NCI-H82 (cell line): Measurements from ENCODE around the gene SLC6A9.

ENCODE experiments used
- DNase-seq: peaks from one replicate; lab custom pipeline; 2025; lab: John Stamatoyannopoulos, UW

SLC6A9 gene

DNA sequence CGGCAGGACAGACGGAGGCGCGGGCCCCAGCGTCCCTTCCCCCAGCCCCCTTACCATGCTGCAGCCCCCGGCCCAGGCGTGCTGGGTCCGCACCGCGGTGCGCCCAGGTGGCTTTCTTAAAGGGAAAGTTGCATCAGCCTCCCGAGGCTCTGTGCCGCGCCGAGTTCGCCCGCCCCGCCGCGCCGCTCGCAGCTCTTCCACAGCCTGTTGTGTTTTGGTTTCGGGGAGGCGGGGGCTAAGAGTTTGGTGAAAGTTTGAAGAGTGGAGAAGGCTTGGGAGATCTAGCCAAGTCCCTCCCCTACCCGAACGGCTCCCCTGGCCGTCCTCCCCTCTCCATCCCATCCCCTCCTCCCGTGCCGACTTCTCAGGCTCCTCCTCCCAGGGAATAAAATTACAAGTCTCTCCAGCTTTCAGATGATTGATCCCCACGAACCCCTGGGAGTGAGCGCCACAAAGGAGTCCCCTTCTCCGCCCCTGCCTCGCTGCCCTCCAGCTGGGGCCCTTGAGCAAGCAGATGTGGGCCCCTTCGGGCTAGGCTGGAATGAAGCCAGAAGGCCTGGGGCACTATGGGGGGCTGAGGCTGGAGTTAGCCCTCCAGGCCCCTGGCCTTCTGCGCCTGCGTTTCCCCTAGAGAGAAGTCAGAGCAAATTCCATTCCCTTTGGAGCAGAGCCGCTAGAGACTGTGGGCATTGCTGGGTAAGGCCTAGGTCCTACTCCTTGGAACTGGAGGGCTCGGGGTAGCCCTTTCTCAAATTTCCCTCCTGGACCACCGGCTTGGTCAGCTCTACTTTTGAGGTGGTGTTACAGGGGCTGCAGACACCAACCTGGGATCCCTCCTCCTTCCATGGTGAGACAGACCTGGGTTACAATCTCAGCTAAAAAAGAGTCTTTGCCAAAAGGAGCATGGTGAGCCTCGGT lies at the start of gene SLC6A9:
SLC6A9 (minus strand) TSS at position 211 of the 918 bp plus-strand sequence. CDS start 7,185 bp downstream, outside the sequence.
- DNase-seq, result peak; percentile 73

DNA sequence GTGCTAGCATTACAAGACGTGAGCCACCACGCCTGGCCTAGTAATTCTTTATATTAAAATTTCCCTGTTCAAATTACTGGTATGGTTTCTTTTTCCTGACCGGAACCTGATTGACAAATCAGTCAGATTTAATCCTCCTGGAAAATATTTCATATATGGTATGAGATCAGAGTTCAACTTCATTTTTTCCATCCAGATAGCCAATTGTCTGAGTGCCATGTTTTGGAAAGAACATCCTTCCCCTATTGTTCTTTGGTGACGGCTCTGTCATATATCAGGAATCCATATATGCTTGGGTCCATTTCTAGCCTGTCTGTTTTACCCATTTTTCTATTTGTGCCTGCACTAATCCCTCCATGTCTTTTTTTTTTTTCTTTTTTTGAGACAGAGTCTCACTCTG lies 48.3 kb upstream of the SLC6A9 start:
- DNase-seq, result no peak

DNA sequence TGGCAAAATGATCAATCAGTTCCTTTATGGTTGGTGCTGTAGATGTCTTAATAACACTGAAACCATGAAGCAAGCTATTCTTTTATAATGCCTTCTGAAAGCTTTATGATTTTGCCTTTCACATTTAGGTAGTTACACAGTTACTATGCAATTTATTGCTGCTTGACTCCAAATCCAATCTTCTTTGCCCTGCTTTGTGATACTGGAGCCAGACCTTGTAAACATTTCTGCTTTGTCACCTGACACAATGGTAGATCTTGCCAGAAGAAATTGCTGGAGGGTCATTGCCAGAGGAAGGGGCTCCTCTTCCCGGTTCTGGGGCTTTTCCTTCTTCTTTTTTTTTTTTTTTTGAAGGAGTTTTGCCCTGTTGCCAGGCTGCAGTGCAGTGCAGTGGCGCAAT lies 46.8 kb upstream of the SLC6A9 start:
- DNase-seq, result no peak

DNA sequence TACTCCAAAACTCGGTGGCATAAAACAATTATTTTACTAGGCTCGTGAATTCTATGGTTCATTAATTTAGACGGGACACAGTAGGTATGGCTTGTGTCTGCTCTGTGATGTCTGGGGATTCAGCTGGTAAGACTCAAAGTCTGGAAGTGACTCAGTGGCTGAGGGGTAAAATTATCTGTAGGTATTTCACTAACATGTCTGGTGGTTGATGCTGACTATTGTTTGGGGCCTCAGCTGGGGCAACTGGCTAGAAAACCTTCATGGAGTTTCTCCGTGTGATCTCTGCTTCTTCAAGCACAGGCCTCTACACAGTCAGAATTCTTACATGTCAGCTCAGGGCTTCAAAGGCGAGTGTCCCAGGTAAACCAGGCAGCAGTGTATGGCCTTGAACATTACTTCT lies 46.2 kb upstream of the SLC6A9 start:
- DNase-seq, result no peak

DNA sequence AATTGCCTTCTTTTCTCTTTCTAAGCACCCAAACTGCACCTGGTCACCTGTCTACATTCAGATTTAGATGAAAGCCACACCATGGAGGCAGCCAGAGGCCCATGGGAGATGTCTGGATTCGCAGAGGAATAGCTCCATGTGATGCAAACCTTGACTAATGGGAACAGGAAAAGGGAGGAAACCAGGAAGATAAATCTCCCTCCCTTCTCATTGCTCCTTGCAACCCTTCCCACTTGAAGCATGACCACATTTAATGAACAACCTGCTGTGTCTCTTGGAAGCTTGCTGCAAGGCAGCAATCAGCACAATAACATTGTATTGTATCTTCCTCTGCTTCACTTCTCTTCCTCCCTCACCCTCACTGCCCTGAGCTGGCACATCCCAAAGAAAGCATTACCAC lies 44.8 kb upstream of the SLC6A9 start:
- no peak for DNase-seq

DNA sequence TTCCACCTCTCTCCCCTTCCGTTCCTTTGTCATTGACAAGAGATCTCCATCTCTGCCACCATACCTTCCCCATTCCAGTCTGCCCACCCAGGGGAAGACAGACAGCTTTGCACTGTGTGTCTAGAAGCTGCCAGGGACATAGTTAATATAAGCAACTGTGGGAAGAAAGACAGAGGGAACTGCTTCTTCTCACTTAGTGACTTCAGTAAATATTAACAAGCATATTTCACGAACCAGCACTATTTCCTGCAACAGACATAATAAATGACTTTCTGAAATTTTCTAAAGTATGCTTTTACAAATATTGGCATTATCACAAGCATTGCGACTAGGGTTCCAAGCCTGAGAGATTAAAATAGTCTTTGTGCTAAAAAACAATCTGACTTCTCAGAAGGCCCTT lies 43.2 kb upstream of the SLC6A9 start:
- DNase-seq, result no peak

DNA sequence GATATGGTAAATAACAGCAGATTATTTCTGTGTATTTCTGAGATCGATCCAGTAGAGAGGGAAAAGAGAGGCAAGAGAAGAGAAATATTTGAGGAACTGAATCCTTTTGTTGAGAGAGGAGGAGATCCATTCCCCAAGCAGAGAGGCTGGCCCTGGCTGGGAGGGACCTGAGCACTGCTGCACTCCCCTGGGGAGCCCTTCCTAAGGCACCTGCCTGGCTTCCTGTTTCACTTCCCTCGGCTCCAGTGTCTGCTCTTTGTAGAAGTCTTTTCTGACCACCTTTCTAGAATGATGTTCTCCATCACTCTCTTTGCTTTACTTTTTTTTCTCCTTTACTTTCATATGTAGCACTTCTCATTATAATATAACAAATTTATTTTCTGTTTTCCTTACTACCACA lies 42.3 kb upstream of the SLC6A9 start:
- DNase-seq, result no peak

DNA sequence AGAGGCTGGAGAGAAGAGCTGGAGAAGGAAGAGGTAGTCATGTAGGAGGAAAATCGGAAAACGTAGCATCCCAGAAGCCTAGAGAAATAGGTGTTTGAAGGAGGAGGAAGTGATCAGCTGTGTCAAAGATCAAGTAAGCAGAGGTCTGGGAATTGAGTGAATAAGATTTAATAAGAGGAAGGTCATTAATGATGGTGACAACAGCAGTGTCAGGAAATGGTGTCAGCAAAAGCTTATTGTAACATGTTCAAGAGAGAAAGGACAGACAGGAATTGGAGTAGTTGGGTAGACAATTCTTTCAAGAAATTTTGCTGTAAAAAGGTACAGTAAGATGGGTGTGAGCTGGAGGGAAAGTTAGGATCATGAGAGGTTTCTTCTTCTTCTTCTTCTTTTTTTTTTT lies 41.6 kb upstream of the SLC6A9 start:
- DNase-seq, result no peak

DNA sequence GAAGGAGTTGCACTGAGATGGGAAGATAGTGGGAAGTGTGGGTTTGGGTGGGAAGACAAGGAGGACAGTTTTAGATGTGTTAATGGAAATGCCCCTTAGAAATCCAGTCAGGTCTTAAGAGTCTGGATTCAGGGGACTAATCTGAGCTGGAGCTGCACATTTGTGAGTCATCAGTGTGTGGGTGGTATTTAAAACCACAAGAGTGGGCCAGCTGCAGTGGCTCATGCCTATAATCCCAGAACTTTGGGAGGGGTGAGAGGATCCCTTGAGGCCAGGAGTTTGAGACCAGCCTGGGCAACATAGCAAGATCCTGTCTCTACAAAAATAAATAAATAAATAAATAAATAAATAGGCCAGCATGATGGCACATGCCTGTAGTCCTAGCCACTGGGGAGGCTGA lies 40.9 kb upstream of the SLC6A9 start:
- peak; percentile 36 for DNase-seq

DNA sequence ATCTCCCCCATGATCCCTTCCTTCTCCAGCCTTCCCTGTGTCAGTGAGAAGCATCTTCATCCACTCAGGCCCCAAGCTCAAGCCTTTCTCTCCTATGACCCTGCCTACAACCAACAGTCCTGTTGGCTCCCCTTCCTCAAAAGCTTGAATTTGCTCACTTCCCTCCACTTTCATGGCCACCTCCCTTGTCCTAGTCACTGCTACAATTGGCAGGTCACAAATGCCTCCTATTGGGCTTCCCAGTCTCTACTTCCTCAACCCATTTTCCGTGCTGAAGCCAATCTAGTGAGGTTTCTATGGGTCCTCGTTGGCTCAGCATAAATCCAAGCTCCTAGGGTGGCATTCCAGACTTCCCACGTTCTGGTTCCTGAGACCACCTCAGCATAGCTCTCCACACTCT lies 40.2 kb upstream of the SLC6A9 start:
- no peak for DNase-seq

DNA sequence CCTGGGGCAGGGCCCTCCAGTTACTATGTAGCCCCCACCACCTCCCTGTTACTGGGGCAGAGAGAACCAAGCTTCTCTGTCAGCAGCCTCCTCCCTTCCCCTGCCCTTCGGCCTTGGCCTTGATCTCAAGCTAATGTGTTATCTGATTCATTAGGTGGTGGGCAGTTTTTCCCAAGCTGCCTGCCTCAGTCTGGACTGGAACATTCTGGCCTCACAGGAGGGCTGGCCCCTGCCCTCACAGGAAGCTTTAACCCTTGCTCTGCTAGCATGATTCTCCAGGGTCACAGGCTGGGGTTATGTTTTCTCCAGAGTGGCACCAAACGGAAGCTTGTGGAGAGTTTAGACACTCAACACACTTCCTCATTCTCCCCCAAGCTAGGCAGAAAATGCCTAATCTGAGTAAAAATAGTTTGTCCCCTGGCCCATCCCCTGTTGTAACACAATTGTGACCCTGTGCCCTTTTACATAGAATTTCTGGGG lies 37.2 kb upstream of the SLC6A9 start:
- DNase-seq, result no peak

DNA sequence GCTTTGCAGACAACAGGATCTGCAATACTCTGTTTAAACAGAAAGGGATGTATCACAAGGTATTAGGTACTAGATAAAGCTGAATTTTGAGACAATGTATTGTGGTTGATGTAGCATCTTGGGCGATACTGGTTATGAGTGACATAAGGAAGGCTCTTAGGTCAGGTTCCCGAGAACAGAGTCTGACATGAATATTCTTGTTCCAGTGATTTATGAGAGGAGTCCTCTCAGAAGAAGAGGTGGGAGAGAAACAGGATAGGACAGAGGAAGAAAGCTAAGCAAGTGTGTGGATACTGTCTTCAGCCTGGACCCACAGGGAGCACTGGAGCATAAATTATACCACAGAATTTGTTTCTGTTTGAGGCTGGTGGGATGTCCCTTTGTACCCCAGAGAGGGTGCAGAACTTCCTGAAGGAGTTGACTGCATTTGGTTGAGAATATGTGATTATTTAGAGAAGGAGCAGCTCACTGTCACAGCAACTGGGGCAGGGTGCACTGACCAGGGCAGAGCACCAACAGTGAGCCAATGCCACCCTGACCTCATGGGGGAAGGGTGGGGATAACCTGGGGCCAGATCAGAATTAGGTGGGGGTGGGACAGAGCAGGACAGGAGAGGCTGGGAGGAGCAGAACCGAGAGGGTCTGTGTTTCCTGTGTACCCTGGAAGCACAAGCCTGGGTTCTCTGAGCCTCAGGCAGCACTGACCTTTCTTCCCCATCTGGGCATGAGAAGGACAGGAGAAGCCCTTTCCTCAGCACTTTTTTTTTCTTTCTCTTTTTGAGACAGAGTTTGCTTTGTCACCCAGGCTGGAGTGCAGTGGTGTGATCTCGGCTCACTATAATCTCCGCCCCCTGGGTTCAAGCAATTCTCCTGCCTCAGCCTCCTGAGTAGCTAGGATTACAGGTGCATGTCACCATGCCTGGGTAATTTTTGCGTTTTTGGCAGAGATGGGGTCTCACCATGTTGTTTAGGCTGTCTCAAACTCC lies 36.3 kb upstream of the SLC6A9 start:
- DNase-seq, result no peak

DNA sequence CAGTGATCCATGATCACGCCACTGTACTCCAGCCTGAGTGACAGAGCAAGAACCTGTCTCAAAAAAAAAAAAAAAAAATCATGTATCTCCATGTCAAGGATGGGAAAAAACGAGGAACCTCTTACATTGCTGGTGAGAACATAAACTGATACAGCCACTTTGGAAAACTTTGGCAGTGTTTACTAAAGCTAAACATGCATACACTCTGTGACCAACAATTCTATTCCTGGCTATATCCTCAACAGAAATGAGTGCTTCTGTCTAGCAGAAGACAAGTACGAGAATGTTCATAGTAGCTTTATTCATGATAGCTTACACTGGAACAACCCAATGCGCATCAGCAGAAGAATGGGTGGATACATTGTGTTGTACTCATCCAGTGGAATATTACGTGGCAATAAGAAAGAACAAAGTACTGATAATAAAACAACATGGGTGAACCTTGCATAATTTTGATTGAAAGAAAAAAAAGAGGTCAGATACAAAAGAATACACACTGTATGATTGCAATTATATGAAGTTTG lies 31.5 kb upstream of the SLC6A9 start:
- DNase-seq, result no peak

DNA sequence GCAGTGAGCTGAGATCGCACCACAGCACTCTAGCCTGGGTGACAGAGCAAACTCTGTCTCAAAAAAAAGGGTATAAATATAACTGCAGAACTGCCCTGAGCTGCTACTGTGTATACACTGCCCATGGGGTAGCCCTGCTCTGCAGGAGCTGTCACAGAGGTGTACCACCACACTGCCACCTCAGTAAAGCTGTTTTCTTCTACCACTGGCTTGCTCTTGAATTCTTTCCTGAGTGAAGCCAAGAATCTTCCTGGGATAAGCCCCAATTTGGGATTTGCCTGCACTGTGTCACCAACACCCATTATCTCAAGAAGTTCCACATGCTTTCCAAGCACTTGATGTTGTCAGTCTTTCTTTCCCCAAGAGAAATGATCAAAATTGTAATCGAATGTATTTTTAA lies 30.6 kb upstream of the SLC6A9 start:
- DNase-seq, result no peak

DNA sequence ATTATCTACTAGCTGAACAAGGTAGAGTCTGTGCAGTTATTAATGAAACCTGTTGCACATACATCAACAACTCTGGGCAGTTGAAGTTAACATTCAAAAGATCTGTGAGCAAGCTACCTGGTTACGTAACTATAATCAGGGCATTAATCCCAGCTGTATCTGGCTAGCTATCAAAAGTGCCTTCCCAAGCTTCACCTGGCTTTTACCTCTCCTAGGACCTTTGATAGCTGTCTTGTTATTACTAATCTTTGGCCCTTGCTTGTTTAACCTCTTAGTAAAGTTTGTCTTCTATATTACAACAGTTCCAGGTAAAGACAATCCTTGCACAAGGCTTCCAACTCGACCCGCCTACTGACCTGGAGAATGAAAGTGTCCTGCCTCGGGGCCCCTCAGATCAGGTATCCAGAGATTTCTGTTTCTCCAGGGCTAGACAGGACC lies 29.6 kb upstream of the SLC6A9 start:
- no peak for DNase-seq

DNA sequence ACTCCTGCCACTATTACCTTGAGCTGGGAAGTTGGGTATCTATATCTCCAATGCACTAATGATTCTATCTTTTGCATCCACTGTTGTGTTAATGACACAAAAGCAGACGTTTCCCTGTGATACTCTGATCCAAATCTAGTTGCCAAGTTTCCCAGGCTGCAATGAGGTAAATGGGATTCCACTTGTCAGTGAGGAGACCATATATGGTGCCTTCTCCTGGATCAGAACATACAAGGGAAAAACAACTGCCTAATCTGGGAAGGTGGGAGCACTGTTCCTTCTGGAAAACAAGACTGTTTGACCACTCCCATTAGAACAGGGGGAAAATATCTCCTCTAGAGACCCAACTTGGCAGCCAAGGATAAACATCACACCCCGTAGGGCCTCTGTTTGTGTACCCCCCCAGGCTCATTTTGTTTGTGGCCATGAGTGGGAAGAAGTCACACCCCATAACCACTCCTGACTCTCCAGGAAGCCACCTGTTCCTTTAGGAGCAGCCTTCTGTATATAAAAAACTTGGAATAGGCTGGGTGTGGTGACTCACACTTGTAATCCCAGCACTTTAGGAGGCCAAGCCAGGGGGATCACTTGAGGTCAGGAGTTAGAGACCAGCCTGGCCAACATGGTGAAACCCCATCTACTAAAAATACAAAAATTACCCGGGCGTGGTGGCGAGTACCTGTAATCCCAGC lies 28.5 kb upstream of the SLC6A9 start:
- peak; percentile 18 for DNase-seq

DNA sequence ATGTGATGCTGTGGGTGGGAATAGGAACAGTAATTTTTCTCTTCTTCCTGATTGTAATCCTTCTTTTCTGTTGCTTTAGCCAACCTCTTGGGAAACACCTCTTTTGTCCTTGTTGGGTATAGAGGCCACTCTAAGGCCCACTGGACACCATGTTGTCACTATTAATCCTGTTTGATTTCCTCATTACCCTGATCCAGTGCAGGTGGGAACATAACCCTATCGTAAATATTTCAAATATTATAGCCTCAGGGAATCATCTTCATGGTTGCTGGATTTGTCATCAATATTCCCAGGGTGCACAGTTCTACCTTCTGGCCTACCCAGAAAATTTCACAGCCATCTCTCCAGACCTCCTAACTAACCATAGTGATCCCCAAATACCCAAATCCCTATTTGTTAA lies 27.9 kb upstream of the SLC6A9 start:
- no peak for DNase-seq

DNA sequence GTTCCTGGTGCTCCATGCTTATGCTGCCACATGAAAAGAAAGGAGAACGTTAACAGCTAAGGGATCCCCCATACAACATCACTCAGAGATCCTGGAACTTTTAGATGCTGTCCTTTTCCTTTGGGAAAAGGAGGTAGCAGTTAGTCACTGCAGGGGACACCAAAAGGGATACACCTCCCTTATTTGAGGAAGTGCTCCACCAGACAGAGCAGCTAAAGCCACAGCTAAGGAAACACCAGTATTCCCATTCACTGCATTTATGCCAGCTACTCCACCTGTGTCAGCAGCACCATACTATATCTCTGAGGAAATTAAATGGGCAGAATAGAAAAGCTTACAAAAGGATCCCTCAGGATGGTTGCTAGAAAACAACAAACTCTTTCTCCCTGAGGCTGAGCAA lies 26.0 kb upstream of the SLC6A9 start:
- no peak for DNase-seq

DNA sequence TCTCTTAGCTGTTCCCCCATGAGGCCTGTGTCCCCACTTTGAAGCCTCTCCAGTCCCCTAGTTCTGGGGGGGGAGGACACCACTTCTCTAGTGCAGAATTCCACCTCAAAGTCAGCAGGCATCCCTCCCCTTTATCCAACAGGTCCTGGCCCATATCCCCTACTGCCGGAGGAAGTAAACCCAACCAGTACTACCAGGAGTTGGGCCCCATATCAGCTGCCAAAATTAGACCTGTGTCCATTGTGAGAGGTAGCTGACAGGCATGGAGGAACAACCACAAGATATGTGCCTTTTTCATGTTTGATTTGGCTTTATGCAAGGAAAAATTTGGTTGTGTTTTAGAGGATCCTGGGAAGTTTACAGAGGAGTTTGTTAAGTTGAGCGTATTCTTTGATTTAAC lies 22.1 kb upstream of the SLC6A9 start:
- DNase-seq, result no peak

DNA sequence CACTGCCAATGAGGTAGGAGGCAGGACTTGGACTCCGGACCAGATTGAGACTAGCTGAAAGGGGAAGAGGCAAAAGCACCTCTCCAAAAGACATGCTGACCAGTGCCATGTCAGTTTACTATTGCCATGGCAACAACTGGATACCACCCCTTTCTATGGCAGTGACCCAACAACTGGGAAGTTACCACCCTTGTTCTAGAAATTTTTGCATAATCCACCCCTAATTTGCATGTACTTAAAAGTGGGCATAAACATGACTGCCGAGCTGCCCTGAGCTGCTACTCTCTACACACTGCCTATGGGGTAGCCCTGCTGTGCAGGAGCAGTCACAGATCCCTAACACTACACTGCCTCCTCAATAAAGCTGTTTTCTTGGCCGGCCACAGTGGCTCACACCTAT lies 19.0 kb upstream of the SLC6A9 start:
- DNase-seq, result no peak

DNA sequence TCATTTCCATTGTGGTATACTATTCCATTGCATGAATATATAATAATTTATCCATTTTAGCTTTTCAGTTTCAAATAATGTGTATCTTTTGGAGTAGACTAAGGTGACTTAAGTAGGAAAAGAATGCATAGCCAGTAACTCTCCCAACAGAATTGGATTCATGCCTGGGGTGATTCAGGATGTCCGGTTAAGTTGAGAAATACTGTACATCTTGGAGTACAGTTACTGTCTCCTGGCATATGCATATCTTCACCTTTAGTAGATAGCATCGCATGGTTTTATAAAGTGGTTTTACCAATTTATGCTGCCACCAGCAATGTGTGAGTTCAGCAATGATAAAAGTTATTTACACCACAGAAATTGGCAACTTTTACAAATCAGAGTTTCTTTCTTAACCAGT lies 18.6 kb upstream of the SLC6A9 start:
- DNase-seq, result no peak
